HCT116 (cell line): ENCODE results near the gene ADAM21. TPM values are rescaled to one million over a fixed set of nuclear protein-coding genes. Genes with fewer than 3 reads are reported as not detected.
"Not testable (repeated sequence)": the region's sequence is repeated elsewhere in the genome, so short reads cannot be mapped to it uniquely, and the experiment has no call there.

ENCODE experiments used
- ATAC-seq: fragments of 200-7000 bp; cut with Tn5 transposase; 2 replicates; pipeline ENCODE4 v1.9.1; 2020; ENCODE audit warnings: mild to moderate bottlenecking, moderate library complexity
- BruUV-seq: library from RNA; stranded (reverse); fragments of 400-500 nt; replicated peaks from 2 replicates; lab custom pipeline; 2021; lab: Mats Ljungman, UMichigan
- CTCF ChIA-PET: fragments of 300-600 bp; sonication (Branson Sonifier 250); formaldehyde crosslinking; loops from one replicate; lab custom pipeline; 2021; ENCODE audit warnings: antibody characterized with exemption; lab: Charles Lee
- POLR2A ChIA-PET: fragments of 300-600, 350-600 bp; sonication (Branson Sonifier 250); formaldehyde crosslinking; loops from one replicate; lab custom pipeline; 2021; ENCODE audit warnings: antibody characterized with exemption; lab: Charles Lee
- RAD21 ChIA-PET, 2 experiments: fragments of 300-600 bp; sonication (Branson Sonifier 250); formaldehyde crosslinking; loops; one replicate each; lab custom pipeline; 2023; ENCODE audit warnings: low total read pairs in 2 of 2; ENCODE audit not compliant: uncharacterized antibody in 2 of 2, unreplicated experiment in 2 of 2, low non-redundant PET in 1 of 2; lab: Charles Lee
- DNase-seq: peaks from one replicate; pipeline ENCODE4 v3.0.0-alpha.2; 2010; ENCODE audit warnings: low read depth, low spot score
- H2AFZ ChIP-seq: fragments of 200-600 bp; shearing (Covaris generic), sonication (generic); 2 replicates; pipeline ENCODE4 v1.6.1; 2017; ENCODE audit warnings: low read depth, mixed run types, mixed read lengths, antibody characterized with exemption, low read length; ENCODE audit not compliant: poor library complexity, severe bottlenecking
- H3K27ac ChIP-seq: 2 replicates; pipeline ENCODE4 v1.5.1; 2012; ENCODE audit warnings: low read depth, low read length
- H3K27me3 ChIP-seq: fragments of 200-600 bp; sonication (generic); 2 replicates; pipeline ENCODE4 v1.6.1; 2016; ENCODE audit warnings: mixed run types, low read length, mixed read lengths; ENCODE audit not compliant: insufficient read depth
- H3K36me3 ChIP-seq, 2 experiments: fragments of 200-500 bp in 1 of 2; fragments of 200-600 bp in 1 of 2; sonication (Bioruptor generic) in 1 of 2; sonication (generic) in 1 of 2; 2 replicates each; pipeline versions ENCODE4 v1.5.1 to v1.6.1; 2014 to 2016; ENCODE audit warnings: low read length in 2 of 2, inconsistent platforms in 1 of 2, mixed read lengths in 1 of 2, mixed run types in 1 of 2; ENCODE audit not compliant: insufficient read depth in 2 of 2, control insufficient read depth in 1 of 2
- H3K4me1 ChIP-seq, 2 experiments: fragments of 200-600 bp in 1 of 2; sonication (generic) in 1 of 2; 2 replicates each; pipeline versions ENCODE4 v1.5.1 to v1.6.1; 2012 to 2017; ENCODE audit warnings: low read length in 2 of 2, inconsistent platforms in 1 of 2, mild to moderate bottlenecking in 1 of 2, mixed read lengths in 1 of 2, mixed run types in 1 of 2, moderate library complexity in 1 of 2; ENCODE audit not compliant: insufficient read depth in 2 of 2, control insufficient read depth in 1 of 2
- H3K4me2 ChIP-seq: fragments of 200-600 bp; sonication (generic); 2 replicates; pipeline ENCODE4 v1.6.1; 2017; ENCODE audit warnings: mixed run types, low read length, mixed read lengths
- H3K4me3 ChIP-seq, 2 experiments: fragments of 200-600 bp in 1 of 2; sonication (generic) in 1 of 2; replicated peaks in 1 of 2; 2 replicates each; pipeline ENCODE4 v1.5.1; 2011 to 2016; ENCODE audit warnings: low read length in 2 of 2, control low read depth in 1 of 2, low read depth in 1 of 2, mild to moderate bottlenecking in 1 of 2, mixed read lengths in 1 of 2, mixed run types in 1 of 2
- H3K79me2 ChIP-seq: fragments of 200-600 bp; sonication (generic); 2 replicates; pipeline ENCODE4 v1.6.1; 2017; ENCODE audit warnings: mild to moderate bottlenecking, mixed run types, low read length, moderate library complexity, mixed read lengths; ENCODE audit not compliant: insufficient read depth
- H3K9ac ChIP-seq: fragments of 200-600 bp; sonication (generic); 2 replicates; pipeline ENCODE4 v1.6.1; 2016; ENCODE audit warnings: low read length, mixed read lengths
- H3K9me2 ChIP-seq: fragments of 200-600 bp; sonication (generic), shearing (Covaris generic); 2 replicates; pipeline ENCODE4 v1.6.1; 2017; ENCODE audit warnings: mixed run types, mild to moderate bottlenecking, moderate library complexity; ENCODE audit not compliant: insufficient read depth
- H3K9me3 ChIP-seq, 2 experiments: fragments of 200-500 bp in 1 of 2; fragments of 200-600 bp in 1 of 2; sonication (Bioruptor generic) in 1 of 2; sonication (generic) in 1 of 2; 2 replicates each; pipeline ENCODE4 v1.6.1; 2014 to 2017; ENCODE audit warnings: low read length in 2 of 2, mixed read lengths in 2 of 2, inconsistent platforms in 1 of 2, low read depth in 1 of 2, mild to moderate bottlenecking in 1 of 2, mixed run types in 1 of 2, moderate library complexity in 1 of 2; ENCODE audit not compliant: control insufficient read depth in 1 of 2, insufficient read depth in 1 of 2
- H4K20me1 ChIP-seq: fragments of 200-600 bp; sonication (generic), shearing (Covaris generic); 2 replicates; pipeline ENCODE4 v1.6.1; 2017; ENCODE audit warnings: mixed run types, mild to moderate bottlenecking, moderate library complexity; ENCODE audit not compliant: insufficient read depth
- CBX3 ChIP-seq: IDR thresholded peaks from 2 replicates; pipeline ENCODE4 v1.6.1; 2012; ENCODE audit warnings: low read depth
- CEBPB ChIP-seq: IDR thresholded peaks from 2 replicates; pipeline ENCODE4 v1.6.1; 2012; ENCODE audit warnings: low read depth
- EGR1 ChIP-seq: IDR thresholded peaks from 2 replicates; pipeline ENCODE4 v1.6.1; 2012; ENCODE audit warnings: low read depth
- ELF1 ChIP-seq: IDR thresholded peaks from 2 replicates; pipeline ENCODE4 v1.6.1; 2012; ENCODE audit warnings: low read depth, borderline replicate concordance
- FOSL1 ChIP-seq: IDR thresholded peaks from 2 replicates; pipeline ENCODE4 v1.6.1; 2012; ENCODE audit warnings: low read depth
- JUND ChIP-seq: IDR thresholded peaks from 2 replicates; pipeline ENCODE4 v1.6.1; 2012
- POLR2A ChIP-seq: IDR thresholded peaks from 2 replicates; pipeline ENCODE4 v1.7.0; 2011; ENCODE audit warnings: borderline replicate concordance; ENCODE audit not compliant: insufficient read depth, insufficient read length; ENCODE audit errors: extremely low read depth
- POLR2AphosphoS5 ChIP-seq: IDR thresholded peaks from 2 replicates; pipeline ENCODE4 v1.6.1; 2011; ENCODE audit warnings: mild to moderate bottlenecking, low read depth, low read length, moderate library complexity
- SIN3A ChIP-seq: IDR thresholded peaks from 2 replicates; pipeline ENCODE4 v1.6.1; 2012; ENCODE audit warnings: low read depth
- SP1 ChIP-seq: IDR thresholded peaks from 2 replicates; pipeline ENCODE4 v1.6.1; 2012; ENCODE audit warnings: low read depth
- SRF ChIP-seq: IDR thresholded peaks from 2 replicates; pipeline ENCODE4 v1.6.1; 2012; ENCODE audit warnings: low read depth
- YY1 ChIP-seq: IDR thresholded peaks from 2 replicates; pipeline ENCODE4 v1.6.1; 2011; ENCODE audit warnings: low read length, low read depth, moderate library complexity, mild to moderate bottlenecking; ENCODE audit not compliant: insufficient replicate concordance; ENCODE audit errors: extremely low read depth
- ZFX ChIP-seq: fragments of 450-650 bp; IDR thresholded peaks from 2 replicates; pipeline ENCODE4 v1.6.1; 2017
- intact Hi-C: fragments of 100-400 bp; cut with micrococcal nuclease; formaldehyde crosslinking; loops from 2 replicates; pipeline ENCODE4 v1.10.0; 2022
- total RNA-seq: library from RNA; stranded (reverse); gene quantifications from one replicate; pipeline ENCODE4 v1.2.1, GENCODE V29; 2021; ENCODE audit not compliant: unreplicated experiment
- TF ChIP-seq, protein P1 (sequence below): IDR thresholded peaks from 2 replicates; pipeline ENCODE4 v1.6.1; 2011; ENCODE audit warnings: mild to moderate bottlenecking, low read length, moderate library complexity; ENCODE audit not compliant: insufficient replicate concordance; ENCODE audit errors: extremely low read depth
- TF ChIP-seq, protein P2 (sequence below): IDR thresholded peaks from 2 replicates; pipeline ENCODE4 v1.6.1; 2012

Gene ADAM21
- total RNA-seq, 1 experiment from 2014 or later: 0.98 TPM

DNA sequence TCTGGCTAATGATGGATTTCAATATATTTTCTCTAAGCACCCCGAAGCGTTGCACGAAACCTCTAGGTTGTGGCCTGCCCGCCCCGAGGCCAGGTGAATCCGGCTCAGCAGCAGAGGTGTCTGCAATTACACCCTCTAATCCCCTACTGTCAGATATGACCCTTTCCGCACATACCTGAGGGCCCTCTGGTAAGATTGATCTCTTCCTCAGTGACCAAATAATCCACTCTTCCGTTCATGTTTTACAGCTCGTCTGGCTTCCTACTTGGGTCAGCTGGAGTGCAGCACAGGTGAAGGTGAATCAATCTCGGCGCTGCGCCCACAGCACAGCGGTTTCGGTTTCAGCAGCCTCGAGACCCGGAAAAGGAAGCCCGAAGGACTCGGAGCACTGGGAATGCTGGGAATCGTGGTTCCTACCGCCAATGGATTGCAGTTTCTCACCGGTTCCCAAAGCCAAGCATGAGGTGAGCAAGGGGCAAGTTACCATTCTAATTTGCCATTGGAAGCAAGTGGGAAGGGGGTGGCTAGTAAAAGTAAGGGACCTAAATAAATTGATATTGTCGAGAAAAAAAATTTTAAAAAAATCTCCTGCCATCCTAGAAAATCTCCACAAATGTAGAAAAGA is 35.1 kb upstream of the ADAM21 start, which contains the start of gene SYNJ2BP:
Gene SYNJ2BP (minus strand): TSS at position 366 of the 625 bp plus-strand sequence. CDS start 127 bp downstream, at position 239.
- H4K20me1 ChIP-seq: no peaks in the 10 kb centered on the region
- H3K79me2 ChIP-seq: peaks cover 40% of the 10 kb centered on the region
- no peaks in the 10 kb centered on the region for H3K36me3 ChIP-seq
- DNase-seq (peak; percentile 69), ATAC-seq (peak; percentile 98)
- peak within 1 kb of the TSS; percentile 46 for H3K27ac ChIP-seq
- peak within 1 kb of the TSS; percentile 68 for H3K9ac ChIP-seq
- no peaks in the 10 kb centered on the region for H3K9me3 ChIP-seq
- H3K4me3 ChIP-seq: peak within 1 kb of the TSS; percentile 81 to 91
- TF ChIP-seq CEBPB (no peak), FOSL1 (no peak; the same call in 1 of the 2 replicates), POLR2AphosphoS5 (peak; percentile 83), SRF (0 out of 2 replicates have a peak, but pooled peaks have one; percentile 40), ZFX (peak; percentile 43; the same call in 1 of the 2 replicates), SP1 (peak; percentile 46; the same call in 1 of the 2 replicates), SIN3A (peak; percentile 87; the same call in 1 of the 2 replicates), JUND (no peak), EGR1 (peak; percentile 35; the same call in 1 of the 2 replicates), YY1 (peak; percentile 31), ELF1 (peak; percentile 56), POLR2A (peak; percentile 67), CBX3 (peak; percentile 74; the same call in 1 of the 2 replicates)
- TF ChIP-seq, protein P1, sequence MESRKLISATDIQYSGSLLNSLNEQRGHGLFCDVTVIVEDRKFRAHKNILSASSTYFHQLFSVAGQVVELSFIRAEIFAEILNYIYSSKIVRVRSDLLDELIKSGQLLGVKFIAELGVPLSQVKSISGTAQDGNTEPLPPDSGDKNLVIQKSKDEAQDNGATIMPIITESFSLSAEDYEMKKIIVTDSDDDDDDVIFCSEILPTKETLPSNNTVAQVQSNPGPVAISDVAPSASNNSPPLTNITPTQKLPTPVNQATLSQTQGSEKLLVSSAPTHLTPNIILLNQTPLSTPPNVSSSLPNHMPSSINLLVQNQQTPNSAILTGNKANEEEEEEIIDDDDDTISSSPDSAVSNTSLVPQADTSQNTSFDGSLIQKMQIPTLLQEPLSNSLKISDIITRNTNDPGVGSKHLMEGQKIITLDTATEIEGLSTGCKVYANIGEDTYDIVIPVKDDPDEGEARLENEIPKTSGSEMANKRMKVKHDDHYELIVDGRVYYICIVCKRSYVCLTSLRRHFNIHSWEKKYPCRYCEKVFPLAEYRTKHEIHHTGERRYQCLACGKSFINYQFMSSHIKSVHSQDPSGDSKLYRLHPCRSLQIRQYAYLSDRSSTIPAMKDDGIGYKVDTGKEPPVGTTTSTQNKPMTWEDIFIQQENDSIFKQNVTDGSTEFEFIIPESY: no peak
- TF ChIP-seq, protein P2, sequence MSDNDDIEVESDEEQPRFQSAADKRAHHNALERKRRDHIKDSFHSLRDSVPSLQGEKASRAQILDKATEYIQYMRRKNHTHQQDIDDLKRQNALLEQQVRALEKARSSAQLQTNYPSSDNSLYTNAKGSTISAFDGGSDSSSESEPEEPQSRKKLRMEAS: peak; percentile 75; the same call in 1 of the 2 replicates
- RAD21 ChIA-PET: no interaction called here
- H3K27me3 ChIP-seq: no peaks in the 10 kb centered on the region
- peak within 1 kb of the TSS; percentile 75 for H3K4me2 ChIP-seq
- peak within 1 kb of the TSS; percentile 92 for H2AFZ ChIP-seq
- POLR2A ChIA-PET: no interaction called here
- no peaks in the 10 kb centered on the region for H3K9me2 ChIP-seq
- H3K4me1 ChIP-seq: peaks cover 5 to 13% of the 10 kb centered on the region in 2 experiments; a peak in 3 of 4 replicates
- CTCF ChIA-PET: no interaction called here
- no TSS peak for BruUV-seq
- intact Hi-C loops: loop anchor here (1.0 kb wide), 1 partner anchor 58 kb away; the partner anchor contains the start of gene COX16

DNA sequence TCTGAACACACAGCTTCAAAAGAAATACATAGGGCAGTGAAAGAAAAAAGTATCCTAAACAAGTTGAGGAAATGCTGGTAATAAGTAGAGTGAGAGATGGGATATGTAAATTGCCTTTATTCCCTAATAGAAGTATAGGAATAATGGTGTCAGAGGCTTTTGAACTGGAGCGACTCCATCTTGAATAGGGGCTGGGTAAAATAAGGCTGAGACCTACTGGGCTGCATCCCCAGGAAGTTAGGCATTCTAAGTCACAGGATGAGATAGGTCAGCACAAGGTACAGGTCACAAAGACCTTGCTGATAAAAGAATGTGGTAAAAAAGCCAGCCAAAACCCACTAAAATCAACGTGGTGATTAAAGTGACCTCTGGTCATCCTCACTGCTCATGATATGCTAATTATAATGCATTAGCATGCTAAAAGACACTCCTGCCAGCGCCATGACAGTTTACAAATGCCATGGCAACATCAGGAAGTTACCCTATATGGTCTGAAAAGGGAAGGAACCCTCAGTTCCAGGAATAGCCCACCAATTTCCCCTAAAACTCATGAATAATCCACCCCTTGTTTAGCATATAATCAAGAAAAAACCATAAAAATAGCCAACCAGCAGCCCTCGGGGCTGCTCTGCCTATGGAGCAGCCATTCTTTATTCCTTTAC is 32.6 kb upstream of the ADAM21 start:
- H3K27ac ChIP-seq, H3K9me3 ChIP-seq, DNase-seq, H3K4me2 ChIP-seq, ATAC-seq, intact Hi-C loops, H3K4me3 ChIP-seq, H3K9me2 ChIP-seq, H3K27me3 ChIP-seq, H2AFZ ChIP-seq, H3K36me3 ChIP-seq, CTCF ChIA-PET, RAD21 ChIA-PET, POLR2A ChIA-PET, H3K9ac ChIP-seq, H4K20me1 ChIP-seq, BruUV-seq: not testable (repeated sequence)
- Histone ChIP-seq H3K79me2 (peaks cover 23% of the 10 kb centered on the region), H3K4me1 (peaks cover 5 to 13% of the 10 kb centered on the region in 2 experiments; a peak in 3 of 4 replicates)
